ENCODE measurements around the gene UACA.
"Not testable (repeated sequence)": the region's sequence is repeated elsewhere in the genome, so short reads cannot be mapped to it uniquely, and the experiment has no call there.

UACA gene

GRCh38 chr15:70763120-70763949, at the start of gene UACA:
Gene UACA, minus strand, starts transcription at chr15:70763558. Its CDS starts 151 bp downstream, at chr15:70763407.
- peak; percentile 92 for DNase-seq (ENCODE audit: low spot score)

- DNase-seq (ENCODE audit: low spot score), result no peak
Measured at GRCh38 chr15:70812827-70813364, 49.5 kb upstream of the UACA start.

GRCh38 chr15:70810916-70811578, 47.7 kb upstream of the UACA start:
- no peak for DNase-seq (ENCODE audit: low spot score)

- no peak for DNase-seq (ENCODE audit: low spot score)
Measured at GRCh38 chr15:70806992-70807712, 43.8 kb upstream of the UACA start.

- not testable (repeated sequence) for DNase-seq (ENCODE audit: low spot score)
Measured at GRCh38 chr15:70804388-70804787, 41.0 kb upstream of the UACA start.

GRCh38 chr15:70802629-70803028, 39.3 kb upstream of the UACA start:
- DNase-seq (ENCODE audit: low spot score), result no peak

- no peak for DNase-seq (ENCODE audit: low spot score)
Measured at GRCh38 chr15:70801109-70801508, 37.8 kb upstream of the UACA start.

- DNase-seq (ENCODE audit: low spot score), result no peak
Measured at GRCh38 chr15:70799667-70800450, 36.5 kb upstream of the UACA start.

- DNase-seq (ENCODE audit: low spot score), result no peak
Measured at GRCh38 chr15:70797464-70797863, 34.1 kb upstream of the UACA start.

GRCh38 chr15:70796516-70797310, 33.4 kb upstream of the UACA start:
- DNase-seq (ENCODE audit: low spot score), result no peak

- DNase-seq (ENCODE audit: low spot score), result no peak
Measured at GRCh38 chr15:70795311-70795665, 31.9 kb upstream of the UACA start.

- DNase-seq (ENCODE audit: low spot score), result no peak
Measured at GRCh38 chr15:70794596-70795310, 31.4 kb upstream of the UACA start.

GRCh38 chr15:70793694-70794093, 30.3 kb upstream of the UACA start:
- DNase-seq (ENCODE audit: low spot score), result peak; percentile 37

- DNase-seq (ENCODE audit: low spot score), result no peak
Measured at GRCh38 chr15:70792171-70792573, 28.8 kb upstream of the UACA start.

- DNase-seq (ENCODE audit: low spot score), result no peak
Measured at GRCh38 chr15:70791259-70791658, 27.9 kb upstream of the UACA start.

GRCh38 chr15:70789213-70789612, 25.9 kb upstream of the UACA start:
- no peak for DNase-seq (ENCODE audit: low spot score)

GRCh38 chr15:70788114-70789049, 25.0 kb upstream of the UACA start:
- no peak for DNase-seq (ENCODE audit: low spot score)

GRCh38 chr15:70786996-70787395, 23.6 kb upstream of the UACA start:
- no peak for DNase-seq (ENCODE audit: low spot score)

- no peak for DNase-seq (ENCODE audit: low spot score)
Measured at GRCh38 chr15:70783610-70784022, 20.3 kb upstream of the UACA start.

Measured in cerebellar cortex (tissue), 1 donor.